ENCODE measurements around the gene MIA3. TPM values are rescaled to one million over a fixed set of nuclear protein-coding genes. Genes with fewer than 3 reads are reported as not detected.
"Not testable (repeated sequence)": the region's sequence is repeated elsewhere in the genome, so short reads cannot be mapped to it uniquely, and the experiment has no call there.

The MIA3 gene
- total and polyA plus RNA-seq, 2 experiments from 2014 or later = 31.9 to 34.8 TPM

GRCh38 chr1:222665964-222666363 is 48.1 kb downstream of the MIA3 start:
- DNase-seq (ENCODE audit: low spot score) = no peak
- H3K36me3 ChIP-seq (replicated peaks; ENCODE audit: insufficient read depth, low read depth) = no peaks in the 10 kb centered on the region
- H3K9me3 ChIP-seq (ENCODE audit: low read depth) = no peaks in the 10 kb centered on the region
- H4K20me1 ChIP-seq (ENCODE audit: insufficient read depth, poor library complexity, severe bottlenecking) = no peaks in the 10 kb centered on the region
- no peaks in the 10 kb centered on the region for H3K9me2 ChIP-seq (replicated peaks; ENCODE audit: insufficient read depth)
- no peaks in the 10 kb centered on the region for H3K27me3 ChIP-seq
- no peak overlapping the region for H2AFZ ChIP-seq
- H3K4me1 ChIP-seq (ENCODE audit: insufficient read depth) = no peaks in the 10 kb centered on the region
- WGBS (ENCODE audit: low lambda C conversion rate, missing lambda C conversion rate) = 72% methylated on average over 7 of the region's 7 CpGs
- H3K4me3 ChIP-seq = no peak overlapping the region
- TF ChIP-seq CTCF (IDR thresholded peaks at IDR 0.05; ENCODE audit: poor library complexity) = no peak
- TF ChIP-seq EZH2 (IDR thresholded peaks at IDR 0.05; ENCODE audit: borderline replicate concordance) = no peak
- no peak for TF ChIP-seq EZH2phosphoT487 (IDR thresholded peaks at IDR 0.05; ENCODE audit: low read depth, severe bottlenecking, unreplicated experiment)
- H3K4me2 ChIP-seq = no peak overlapping the region
- H3K79me2 ChIP-seq = no peaks in the 10 kb centered on the region
- no peak overlapping the region for H3K27ac ChIP-seq

- H3K9me3 ChIP-seq (ENCODE audit: low read depth); H3K79me2 ChIP-seq; H4K20me1 ChIP-seq (ENCODE audit: insufficient read depth, poor library complexity, severe bottlenecking); H3K4me3 ChIP-seq; H3K36me3 ChIP-seq (replicated peaks; ENCODE audit: insufficient read depth, low read depth); H3K4me2 ChIP-seq; H3K9me2 ChIP-seq (replicated peaks; ENCODE audit: insufficient read depth); DNase-seq (ENCODE audit: low spot score); H3K4me1 ChIP-seq (ENCODE audit: insufficient read depth); H3K27ac ChIP-seq; H3K27me3 ChIP-seq; H2AFZ ChIP-seq: not testable (repeated sequence)
- no CpG with 5 or more reads among the region's 4 CpGs for WGBS (ENCODE audit: low lambda C conversion rate, missing lambda C conversion rate)
These were observed 50.3 kb downstream of the MIA3 start for GRCh38 chr1:222668184-222668583.

- not testable (repeated sequence) for H3K9me3 ChIP-seq (ENCODE audit: low read depth); H3K9me2 ChIP-seq (replicated peaks; ENCODE audit: insufficient read depth); H3K27ac ChIP-seq; H3K79me2 ChIP-seq; H3K4me3 ChIP-seq; H3K4me2 ChIP-seq; H2AFZ ChIP-seq; DNase-seq (ENCODE audit: low spot score); H3K36me3 ChIP-seq (replicated peaks; ENCODE audit: insufficient read depth, low read depth); H4K20me1 ChIP-seq (ENCODE audit: insufficient read depth, poor library complexity, severe bottlenecking); H3K27me3 ChIP-seq; H3K4me1 ChIP-seq (ENCODE audit: insufficient read depth)
- WGBS (ENCODE audit: low lambda C conversion rate, missing lambda C conversion rate) = 91% methylated on average over 1 of the region's 2 CpGs
These were observed 51.2 kb downstream of the MIA3 start for GRCh38 chr1:222669107-222669506.

GRCh38 chr1:222670110-222670509 is 52.2 kb downstream of the MIA3 start:
- Histone ChIP-seq H3K9me3 (ENCODE audit: low read depth) (no peaks in the 10 kb centered on the region), H3K27me3 (no peaks in the 10 kb centered on the region), H3K4me3 (no peak overlapping the region), H3K27ac (no peak overlapping the region), H3K36me3 (replicated peaks; ENCODE audit: insufficient read depth, low read depth) (no peaks in the 10 kb centered on the region), H3K4me2 (no peak overlapping the region), H3K4me1 (ENCODE audit: insufficient read depth) (no peaks in the 10 kb centered on the region), H3K9me2 (replicated peaks; ENCODE audit: insufficient read depth) (no peaks in the 10 kb centered on the region), H2AFZ (no peak overlapping the region), H3K79me2 (no peaks in the 10 kb centered on the region), H4K20me1 (ENCODE audit: insufficient read depth, poor library complexity, severe bottlenecking) (no peaks in the 10 kb centered on the region)
- TF ChIP-seq EZH2 (IDR thresholded peaks at IDR 0.05; ENCODE audit: borderline replicate concordance) (no peak), CTCF (IDR thresholded peaks at IDR 0.05; ENCODE audit: poor library complexity) (no peak), EZH2phosphoT487 (IDR thresholded peaks at IDR 0.05; ENCODE audit: low read depth, severe bottlenecking, unreplicated experiment) (no peak)
- WGBS (ENCODE audit: low lambda C conversion rate, missing lambda C conversion rate) = 100% methylated on average over 1 of the region's 1 CpG
- no peak for DNase-seq (ENCODE audit: low spot score)

GRCh38 chr1:222680080-222680479 is 62.2 kb downstream of the MIA3 start:
- 96% methylated on average over 1 of the region's 1 CpG for WGBS (ENCODE audit: low lambda C conversion rate, missing lambda C conversion rate)
- TF ChIP-seq EZH2 (IDR thresholded peaks at IDR 0.05; ENCODE audit: borderline replicate concordance) = no peak
- TF ChIP-seq EZH2phosphoT487 (IDR thresholded peaks at IDR 0.05; ENCODE audit: low read depth, severe bottlenecking, unreplicated experiment) = no peak
- no peak for TF ChIP-seq CTCF (IDR thresholded peaks at IDR 0.05; ENCODE audit: poor library complexity)
- H3K36me3 ChIP-seq (replicated peaks; ENCODE audit: insufficient read depth, low read depth) = no peaks in the 10 kb centered on the region

More at GRCh38 chr1:222680080-222680479, 62.2 kb downstream of the MIA3 start:
- H3K4me2 ChIP-seq = no peak overlapping the region
- H3K9me2 ChIP-seq (replicated peaks; ENCODE audit: insufficient read depth) = no peaks in the 10 kb centered on the region
- H3K27ac ChIP-seq = no peak overlapping the region
- H3K27me3 ChIP-seq = no peaks in the 10 kb centered on the region
- H2AFZ ChIP-seq = no peak overlapping the region
- no peaks in the 10 kb centered on the region for H3K4me1 ChIP-seq (ENCODE audit: insufficient read depth)
- no peak for DNase-seq (ENCODE audit: low spot score)
- no peaks in the 10 kb centered on the region for H4K20me1 ChIP-seq (ENCODE audit: insufficient read depth, poor library complexity, severe bottlenecking)
- no peaks in the 10 kb centered on the region for H3K79me2 ChIP-seq
- H3K4me3 ChIP-seq = no peak overlapping the region
- no peaks in the 10 kb centered on the region for H3K9me3 ChIP-seq (ENCODE audit: low read depth)
